Caki2 (cell line): ENCODE data around the gene KDM8. TPM values are rescaled to one million over a fixed set of nuclear protein-coding genes. Genes with fewer than 3 reads are reported as not detected.
"Not testable (repeated sequence)": the region's sequence is repeated elsewhere in the genome, so short reads cannot be mapped to it uniquely, and the experiment has no call there.

ENCODE experiments used
- DNase-seq: peaks from one replicate; pipeline ENCODE4 v3.0.0-alpha.2; 2015; ENCODE audit warnings: low read depth
- in situ Hi-C: cut with HindIII; loops from 2 replicates; pipeline ENCODE4 v1.10.0; 2016; ENCODE audit warnings: low sequenced_read_pairs, low pct_unique_long_range_greater_than_20kb, mixed read lengths
- total RNA-seq: library from RNA; depleted of rRNA; stranded (reverse); fragments of >200 nt; shearing (Covaris generic); gene quantifications from 2 replicates; pipeline ENCODE4 v1.2.3, GENCODE V29; 2014; ENCODE audit warnings: low replicate concordance

KDM8 gene
- total RNA-seq, 1 experiment from 2014 or later, result 3.4 TPM

GRCh38 chr16:27235938-27236245 is 32.6 kb downstream of the KDM8 start:
- in situ Hi-C loops, result no loop called here

GRCh38 chr16:27236635-27237218 is 33.4 kb downstream of the KDM8 start:
- in situ Hi-C loops, result no loop called here
- DNase-seq, result no peak

More at GRCh38 chr16:27235938-27236245, 32.6 kb downstream of the KDM8 start:
- no peak for DNase-seq

- in situ Hi-C loops, result no loop called here
- no peak for DNase-seq
Measured at GRCh38 chr16:27237219-27238015, 34.1 kb downstream of the KDM8 start.

- in situ Hi-C loops, result no loop called here
- no peak for DNase-seq
Measured at GRCh38 chr16:27238016-27238587, 34.8 kb downstream of the KDM8 start.

- in situ Hi-C loops, result no loop called here
- no peak for DNase-seq
Measured at GRCh38 chr16:27238591-27238990, 35.3 kb downstream of the KDM8 start.

GRCh38 chr16:27239026-27239425 is 35.7 kb downstream of the KDM8 start:
- in situ Hi-C loops, result no loop called here
- DNase-seq, result no peak

GRCh38 chr16:27239906-27240655 is 36.8 kb downstream of the KDM8 start:
- no peak for DNase-seq
- in situ Hi-C loops, result no loop called here

GRCh38 chr16:27240948-27241531 is 37.7 kb downstream of the KDM8 start:
- no peak for DNase-seq
- in situ Hi-C loops, result no loop called here

- no peak for DNase-seq
- in situ Hi-C loops, result no loop called here
Measured at GRCh38 chr16:27241658-27242057, 38.3 kb downstream of the KDM8 start.

GRCh38 chr16:27242398-27242797 is 39.1 kb downstream of the KDM8 start:
- in situ Hi-C loops, result no loop called here
- no peak for DNase-seq

- peak; percentile 67 for DNase-seq
- in situ Hi-C loops, result no loop called here
Measured at GRCh38 chr16:27242868-27243590, 39.7 kb downstream of the KDM8 start.

GRCh38 chr16:27243725-27244362 is 40.5 kb downstream of the KDM8 start:
- in situ Hi-C loops, result no loop called here

GRCh38 chr16:27244363-27244755 is 41.0 kb downstream of the KDM8 start:
- DNase-seq, result no peak

More at GRCh38 chr16:27243725-27244362, 40.5 kb downstream of the KDM8 start:
- no peak for DNase-seq

GRCh38 chr16:27245276-27246172 is 42.2 kb downstream of the KDM8 start:
- in situ Hi-C loops, result no loop called here
- no peak for DNase-seq

More at GRCh38 chr16:27244363-27244755, 41.0 kb downstream of the KDM8 start:
- in situ Hi-C loops, result no loop called here

GRCh38 chr16:27246439-27246838 is 43.1 kb downstream of the KDM8 start:
- in situ Hi-C loops, result no loop called here

GRCh38 chr16:27247076-27247475 is 43.8 kb downstream of the KDM8 start:
- DNase-seq, in situ Hi-C loops: not testable (repeated sequence)

More at GRCh38 chr16:27246439-27246838, 43.1 kb downstream of the KDM8 start:
- no peak for DNase-seq

GRCh38 chr16:27248036-27248435 is 44.7 kb downstream of the KDM8 start:
- in situ Hi-C loops, result no loop called here
- DNase-seq, result no peak
